ENCODE data around the gene CFD. TPM values are rescaled to one million over a fixed set of nuclear protein-coding genes. Genes with fewer than 3 reads are reported as not detected.

Gene CFD
- total RNA-seq, result 100 to 1,000 TPM in 1 of 4 donors, 10 to 100 TPM in 1, 1 to 10 TPM in 2; 3.2 to 233 (median 50.2) TPM

GRCh38 chr19:858868-859843, at the start of gene CFD:
Gene CFD, plus strand, starts transcription at chr19:859664. Its CDS starts 26 bp downstream, at chr19:859690.
- Histone ChIP-seq H3K4me1 (peaks cover 0 to 17% of the 10 kb centered on the region in 2 donors), H3K4me3 (peak within 1 kb of the TSS in 1 of 2 donors; percentile 7), H3K27me3 (peaks cover 0 to 26% of the 10 kb centered on the region in 2 donors), H3K36me3 (no peaks in the 10 kb centered on the region), H3K9me3 (no peaks in the 10 kb centered on the region), H3K27ac (peak within 1 kb of the TSS in 1 of 2 donors; percentile 27)
- intact Hi-C loops (cut with DNase I; ENCODE audit: low total_unique reads), result no loop called here
- DNase-seq, result no peak
- no peak for TF ChIP-seq CTCF (IDR thresholded peaks at IDR 0.05)
- TF ChIP-seq POLR2A (IDR thresholded peaks at IDR 0.05), result peak in 1 of 2 donors; percentile 20

GRCh38 chr19:810077-810855, 49.2 kb upstream of the CFD start:
- H3K36me3 ChIP-seq, result no peaks in the 10 kb centered on the region
- no peak for DNase-seq
- intact Hi-C loops (cut with DNase I; ENCODE audit: low total_unique reads), result no loop called here

GRCh38 chr19:810883-811489, 48.5 kb upstream of the CFD start:
- H3K36me3 ChIP-seq, result no peaks in the 10 kb centered on the region
- no peaks in the 10 kb centered on the region for H3K9me3 ChIP-seq
- no peak overlapping the region for H3K27ac ChIP-seq
- H3K4me3 ChIP-seq, result no peak overlapping the region
- intact Hi-C loops (cut with DNase I; ENCODE audit: low total_unique reads), result no loop called here
- TF ChIP-seq POLR2A (IDR thresholded peaks at IDR 0.05), result no peak
- no peak for TF ChIP-seq CTCF (IDR thresholded peaks at IDR 0.05)
- no peaks in the 10 kb centered on the region for H3K4me1 ChIP-seq
- no peak for DNase-seq
- H3K27me3 ChIP-seq, result no peaks in the 10 kb centered on the region

More at GRCh38 chr19:810077-810855, 49.2 kb upstream of the CFD start:
- H3K4me3 ChIP-seq, result no peak overlapping the region
- no peaks in the 10 kb centered on the region for H3K9me3 ChIP-seq
- H3K27me3 ChIP-seq, result no peaks in the 10 kb centered on the region
- H3K4me1 ChIP-seq, result no peaks in the 10 kb centered on the region
- no peak for TF ChIP-seq CTCF (IDR thresholded peaks at IDR 0.05)
- TF ChIP-seq POLR2A (IDR thresholded peaks at IDR 0.05), result no peak
- no peak overlapping the region for H3K27ac ChIP-seq

- Histone ChIP-seq H3K36me3 (no peaks in the 10 kb centered on the region), H3K27ac (no peak overlapping the region), H3K9me3 (no peaks in the 10 kb centered on the region), H3K4me3 (no peak overlapping the region), H3K4me1 (no peaks in the 10 kb centered on the region), H3K27me3 (no peaks in the 10 kb centered on the region)
- DNase-seq, result no peak
- intact Hi-C loops (cut with DNase I; ENCODE audit: low total_unique reads), result no loop called here
- TF ChIP-seq POLR2A (IDR thresholded peaks at IDR 0.05) (no peak), CTCF (IDR thresholded peaks at IDR 0.05) (no peak)
These were observed 47.9 kb upstream of the CFD start for GRCh38 chr19:811506-812048.
